ENCODE measurements around the gene GPC3. TPM values are rescaled to one million over a fixed set of nuclear protein-coding genes. Genes with fewer than 3 reads are reported as not detected.

Gene GPC3
- total RNA-seq, 1 donor from 2014 or later, result 4.2 TPM

- Mint-ChIP-seq H3K27me3 (ENCODE audit: unreplicated experiment) (peaks cover 2% of the 10 kb centered on the region), H3K27ac (ENCODE audit: unreplicated experiment) (no peak overlapping the region), H3K9me3 (ENCODE audit: unreplicated experiment) (no peaks in the 10 kb centered on the region), H3K36me3 (ENCODE audit: unreplicated experiment) (no peaks in the 10 kb centered on the region), H3K4me3 (ENCODE audit: unreplicated experiment) (no peak overlapping the region), H3K4me1 (ENCODE audit: low read depth, unreplicated experiment) (peaks cover 2% of the 10 kb centered on the region)
- TF ChIP-seq CTCF (IDR thresholded peaks at IDR 0.05; ENCODE audit: partially characterized antibody, unreplicated experiment), result no peak
- peak; percentile 13 for DNase-seq
Measured at GRCh38 chrX:134013524-134013923, 28.1 kb upstream of the GPC3 start.

GRCh38 chrX:134013092-134013497 is 27.7 kb upstream of the GPC3 start:
- Mint-ChIP-seq H3K27ac (ENCODE audit: unreplicated experiment) (peak overlapping the region; percentile 43), H3K4me3 (ENCODE audit: unreplicated experiment) (no peak overlapping the region), H3K36me3 (ENCODE audit: unreplicated experiment) (no peaks in the 10 kb centered on the region), H3K27me3 (ENCODE audit: unreplicated experiment) (peaks cover 2% of the 10 kb centered on the region), H3K9me3 (ENCODE audit: unreplicated experiment) (no peaks in the 10 kb centered on the region), H3K4me1 (ENCODE audit: low read depth, unreplicated experiment) (peaks cover 2% of the 10 kb centered on the region)
- no peak for TF ChIP-seq CTCF (IDR thresholded peaks at IDR 0.05; ENCODE audit: partially characterized antibody, unreplicated experiment)
- no peak for DNase-seq

- Mint-ChIP-seq H3K36me3 (ENCODE audit: unreplicated experiment) (no peaks in the 10 kb centered on the region), H3K27ac (ENCODE audit: unreplicated experiment) (no peak overlapping the region), H3K27me3 (ENCODE audit: unreplicated experiment) (no peaks in the 10 kb centered on the region), H3K9me3 (ENCODE audit: unreplicated experiment) (no peaks in the 10 kb centered on the region), H3K4me1 (ENCODE audit: low read depth, unreplicated experiment) (peaks cover 2% of the 10 kb centered on the region), H3K4me3 (ENCODE audit: unreplicated experiment) (no peak overlapping the region)
- TF ChIP-seq CTCF (IDR thresholded peaks at IDR 0.05; ENCODE audit: partially characterized antibody, unreplicated experiment), result no peak
- no peak for DNase-seq
Measured at GRCh38 chrX:134010690-134011089, 25.3 kb upstream of the GPC3 start.

GRCh38 chrX:134007716-134008115 is 22.3 kb upstream of the GPC3 start:
- no peaks in the 10 kb centered on the region for H3K9me3 Mint-ChIP-seq (ENCODE audit: unreplicated experiment)
- DNase-seq, result no peak
- peak overlapping the region; percentile 22 for H3K27ac Mint-ChIP-seq (ENCODE audit: unreplicated experiment)
- H3K4me3 Mint-ChIP-seq (ENCODE audit: unreplicated experiment), result no peak overlapping the region
- no peaks in the 10 kb centered on the region for H3K4me1 Mint-ChIP-seq (ENCODE audit: low read depth, unreplicated experiment)
- TF ChIP-seq CTCF (IDR thresholded peaks at IDR 0.05; ENCODE audit: partially characterized antibody, unreplicated experiment), result no peak
- no peaks in the 10 kb centered on the region for H3K27me3 Mint-ChIP-seq (ENCODE audit: unreplicated experiment)
- no peaks in the 10 kb centered on the region for H3K36me3 Mint-ChIP-seq (ENCODE audit: unreplicated experiment)

- Mint-ChIP-seq H3K4me1 (ENCODE audit: low read depth, unreplicated experiment) (no peaks in the 10 kb centered on the region), H3K4me3 (ENCODE audit: unreplicated experiment) (no peak overlapping the region), H3K36me3 (ENCODE audit: unreplicated experiment) (no peaks in the 10 kb centered on the region), H3K27ac (ENCODE audit: unreplicated experiment) (no peak overlapping the region), H3K27me3 (ENCODE audit: unreplicated experiment) (no peaks in the 10 kb centered on the region), H3K9me3 (ENCODE audit: unreplicated experiment) (no peaks in the 10 kb centered on the region)
- TF ChIP-seq CTCF (IDR thresholded peaks at IDR 0.05; ENCODE audit: partially characterized antibody, unreplicated experiment), result no peak
- DNase-seq, result no peak
Measured at GRCh38 chrX:134006484-134007161, 21.2 kb upstream of the GPC3 start.

Measured in glutamatergic neuron (in vitro differentiated cells).